OCI-LY7 (cell line): Measurements from ENCODE around the gene SDHA.

Source experiments
- EZH2phosphoT487 ChIP-seq: fragments of 200-600 bp; sonication (generic); IDR thresholded peaks from 2 replicates; pipeline ENCODE4 v1.6.1; 2018; ENCODE audit warnings: low read depth, borderline replicate concordance, mild to moderate bottlenecking, mixed run types, antibody characterized with exemption, low read length, moderate library complexity, mixed read lengths
- TF ChIP-seq, protein P1 (sequence below): fragments of 200-600 bp; sonication (generic); conservative IDR thresholded peaks from 2 replicates; pipeline ENCODE4 v1.5.1; 2014; ENCODE audit warnings: mild to moderate bottlenecking, antibody characterized with exemption, low read length, moderate library complexity, mixed read lengths

DNA sequence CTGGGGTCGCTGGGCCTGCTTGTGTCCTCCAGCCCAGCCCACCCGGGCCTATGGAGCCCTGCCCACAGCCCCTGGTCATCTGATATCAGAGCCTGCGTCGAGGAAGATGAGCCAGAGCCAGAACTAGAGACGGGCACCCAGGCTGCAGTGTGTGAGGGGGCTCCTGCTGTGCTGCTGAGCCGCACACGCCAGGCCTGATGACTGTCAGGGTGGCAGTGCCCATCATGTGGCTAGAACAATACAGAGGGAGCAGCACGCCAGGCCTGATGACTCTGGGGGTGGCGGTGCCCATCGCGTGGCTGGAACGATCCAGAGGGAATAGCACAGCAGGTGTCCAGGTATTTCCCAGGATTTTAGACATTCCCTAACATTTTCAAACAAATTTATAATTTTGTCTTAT, 36.0 kb upstream of the SDHA start:
- TF ChIP-seq, protein P1, sequence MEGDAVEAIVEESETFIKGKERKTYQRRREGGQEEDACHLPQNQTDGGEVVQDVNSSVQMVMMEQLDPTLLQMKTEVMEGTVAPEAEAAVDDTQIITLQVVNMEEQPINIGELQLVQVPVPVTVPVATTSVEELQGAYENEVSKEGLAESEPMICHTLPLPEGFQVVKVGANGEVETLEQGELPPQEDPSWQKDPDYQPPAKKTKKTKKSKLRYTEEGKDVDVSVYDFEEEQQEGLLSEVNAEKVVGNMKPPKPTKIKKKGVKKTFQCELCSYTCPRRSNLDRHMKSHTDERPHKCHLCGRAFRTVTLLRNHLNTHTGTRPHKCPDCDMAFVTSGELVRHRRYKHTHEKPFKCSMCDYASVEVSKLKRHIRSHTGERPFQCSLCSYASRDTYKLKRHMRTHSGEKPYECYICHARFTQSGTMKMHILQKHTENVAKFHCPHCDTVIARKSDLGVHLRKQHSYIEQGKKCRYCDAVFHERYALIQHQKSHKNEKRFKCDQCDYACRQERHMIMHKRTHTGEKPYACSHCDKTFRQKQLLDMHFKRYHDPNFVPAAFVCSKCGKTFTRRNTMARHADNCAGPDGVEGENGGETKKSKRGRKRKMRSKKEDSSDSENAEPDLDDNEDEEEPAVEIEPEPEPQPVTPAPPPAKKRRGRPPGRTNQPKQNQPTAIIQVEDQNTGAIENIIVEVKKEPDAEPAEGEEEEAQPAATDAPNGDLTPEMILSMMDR = no peak
- TF ChIP-seq EZH2phosphoT487 = no peak
